GM12878 (cell line): Measurements from ENCODE around the gene PRKAG2. TPM values are rescaled to one million over a fixed set of nuclear protein-coding genes. Genes with fewer than 3 reads are reported as not detected.

ENCODE experiments used
- ATAC-seq: fragments of 200-7000 bp; cut with Tn5 transposase; 3 replicates; pipeline ENCODE4 v1.9.1; 2020; ENCODE audit warnings: mild to moderate bottlenecking, moderate library complexity
- BruUV-seq: library from RNA; stranded (reverse); fragments of 400-500 nt; replicated peaks from 2 replicates; lab custom pipeline; 2021; lab: Mats Ljungman, UMichigan
- CTCF ChIA-PET: fragments of 300-600 bp; sonication (Branson Sonifier 250); formaldehyde crosslinking; extraction: SDS; loops from one replicate; lab custom pipeline; 2021; ENCODE audit warnings: inconsistent platforms; lab: Yijun Ruan, JAX
- POLR2A ChIA-PET: fragments of 350-600 bp; formaldehyde crosslinking; extraction: SDS; loops from one replicate; lab custom pipeline; 2021; ENCODE audit warnings: inconsistent platforms; lab: Charles Lee
- RAD21 ChIA-PET: fragments of 300-600 bp; sonication (Branson Sonifier 250); formaldehyde crosslinking; loops from one replicate; lab custom pipeline; 2023; ENCODE audit warnings: antibody characterized with exemption; ENCODE audit not compliant: unreplicated experiment; lab: Charles Lee
- SMC1A ChIA-PET: fragments of 300-600 bp; sonication (Branson Sonifier 250); formaldehyde crosslinking; loops from one replicate; lab custom pipeline; 2023; ENCODE audit not compliant: unreplicated experiment, uncharacterized antibody; lab: Charles Lee
- DNase-seq: peaks from one replicate; pipeline ENCODE4 v3.0.0-alpha.2; 2011; ENCODE audit warnings: low read depth, low spot score
- FAIRE-seq: peaks from 3 replicates; lab custom pipeline; 2011; peaks lifted over from hg19 to GRCh38; lab: Jason Lieb, UNC
- H2AFZ ChIP-seq: 2 replicates; pipeline ENCODE4 v1.6.0; 2011; ENCODE audit warnings: low read depth, low read length, control low read depth; ENCODE audit not compliant: control insufficient read depth
- H3K27ac ChIP-seq: 2 replicates; pipeline ENCODE4 v1.5.1; 2011; ENCODE audit warnings: control low read depth; ENCODE audit not compliant: control insufficient read depth, insufficient read depth
- H3K27me3 ChIP-seq, 2 experiments: replicated peaks in 1 of 2; 2 replicates each; pipeline versions ENCODE4 v1.6.0 to v1.6.1; 2011; ENCODE audit warnings: low read length in 1 of 2; ENCODE audit not compliant: control insufficient read depth in 2 of 2, insufficient read depth in 2 of 2
- H3K36me3 ChIP-seq, 2 experiments: 2 replicates each; pipeline ENCODE4 v1.5.1; 2011; ENCODE audit warnings: low read length in 1 of 2; ENCODE audit not compliant: control insufficient read depth in 2 of 2, insufficient read depth in 2 of 2
- H3K4me1 ChIP-seq: 2 replicates; pipeline ENCODE4 v1.6.1; 2011; ENCODE audit warnings: mild to moderate bottlenecking, low read length, moderate library complexity, mixed read lengths; ENCODE audit not compliant: control insufficient read depth, insufficient read depth
- H3K4me2 ChIP-seq: 2 replicates; pipeline ENCODE4 v1.6.0; 2011; ENCODE audit warnings: control low read depth; ENCODE audit not compliant: control insufficient read depth, insufficient read depth
- H3K4me3 ChIP-seq: fragments of 200-600 bp; sonication (generic); 2 replicates; pipeline ENCODE4 v1.5.1; 2016
- H3K79me2 ChIP-seq: 2 replicates; pipeline ENCODE4 v1.6.0; 2011; ENCODE audit warnings: low read length; ENCODE audit not compliant: control insufficient read depth, insufficient read depth
- H3K9ac ChIP-seq: 2 replicates; pipeline ENCODE4 v1.8.0; 2011; ENCODE audit warnings: low read length, control low read depth, mixed read lengths; ENCODE audit not compliant: control insufficient read depth, insufficient read depth
- H3K9me3 ChIP-seq: replicated peaks from 3 replicates; pipeline ENCODE4 v1.5.1; 2011; ENCODE audit warnings: mild to moderate bottlenecking, low read length; ENCODE audit not compliant: control insufficient read depth, insufficient read depth
- H4K20me1 ChIP-seq: 2 replicates; pipeline ENCODE4 v1.6.0; 2011; ENCODE audit not compliant: control insufficient read depth, insufficient read depth
- BCL11A ChIP-seq: IDR thresholded peaks from 2 replicates; pipeline ENCODE4 v1.6.1; 2011; ENCODE audit warnings: low read depth, low read length
- BMI1 ChIP-seq: fragments of 450-650 bp; IDR thresholded peaks from 2 replicates; pipeline ENCODE4 v1.6.1; 2016; ENCODE audit warnings: mild to moderate bottlenecking, moderate library complexity, borderline replicate concordance
- FOXM1 ChIP-seq: IDR thresholded peaks from 2 replicates; pipeline ENCODE4 v1.6.1; 2012; ENCODE audit warnings: low read depth, mild to moderate bottlenecking, inconsistent platforms, low read length, moderate library complexity
- NBN ChIP-seq: fragments of 450-650 bp; IDR thresholded peaks from 2 replicates; pipeline ENCODE4 v1.6.1; 2016
- SP1 ChIP-seq: IDR thresholded peaks from one replicate; pipeline ENCODE4 v1.6.1; 2011; ENCODE audit warnings: low read depth, low read length
- STAT1 ChIP-seq: fragments of 450-650 bp; conservative IDR thresholded peaks from 2 replicates; pipeline ENCODE4 v1.6.1; 2014; ENCODE audit warnings: antibody characterized with exemption, mild to moderate bottlenecking
- WGBS: methylation state at CpG from one replicate; pipeline ENCODE4 v1.1.6; 2016; ENCODE audit warnings: low lambda C conversion rate; ENCODE audit not compliant: insufficient replicate concordance, insufficient coverage; ENCODE audit errors: missing lambda C conversion rate; 5-methylcytosine and 5-hydroxymethylcytosine counted together
- in situ Hi-C: fragments of 300-500 bp; cut with MboI; formaldehyde crosslinking; loops from 9 replicates; pipeline ENCODE4 v1.14.3; 2018; ENCODE audit warnings: mixed read lengths
- intact Hi-C: fragments of 100-400 bp; cut with micrococcal nuclease; formaldehyde crosslinking; loops from one replicate; pipeline ENCODE4 v1.14.2; 2022; ENCODE audit not compliant: unreplicated experiment
- polyA plus RNA-seq, 11 experiments: library from polyadenylated mRNA; depleted of rRNA in 4 of 11; unstranded in 6 of 11; stranded (reverse) in 5 of 11; fragments of >200 nt; fragmentation: Nextera tagmentation in 4 of 11; fragmentation: Illumina TruSeq in 1 of 11; extraction: Ambion mirVana in 4 of 11; extraction: Trizol in 1 of 11; gene quantifications; 1 replicate in 1 of 11; 2 replicates in 10 of 11; pipeline versions ENCODE4 v1.2.1 to v1.2.3, GENCODE V29; 2011 to 2016; ENCODE audit warnings: inconsistent platforms in 2 of 11, missing spikeins in 2 of 11, low read depth in 1 of 11
- total RNA-seq, 4 experiments: library from RNA; depleted of rRNA in 3 of 4; stranded (reverse); fragments of >200 nt in 3 of 4; fragmentation: Illumina TruSeq in 1 of 4; extraction: Trizol in 1 of 4; gene quantifications; 2 replicates each; pipeline versions ENCODE4 v1.2.1 to v1.2.3, GENCODE V29; 2013 to 2021
- TF ChIP-seq, protein P1 (sequence below): fragments of 450-650 bp; IDR thresholded peaks from 2 replicates; pipeline ENCODE4 v1.6.1; 2017; ENCODE audit warnings: antibody characterized with exemption, mild to moderate bottlenecking, moderate library complexity
- TF ChIP-seq, protein P2 (sequence below): fragments of 450-650 bp; IDR thresholded peaks from 2 replicates; pipeline ENCODE4 v1.6.1; 2018; ENCODE audit warnings: mild to moderate bottlenecking, low read depth, moderate library complexity; ENCODE audit not compliant: partially characterized antibody

Gene PRKAG2
- total and polyA plus RNA-seq, 10 of the 15 experiments (the other 5 are each of a cell fraction or from before 2014, with no cell fraction given) = 3.4 to 8.9 (median 6.8) TPM

DNA sequence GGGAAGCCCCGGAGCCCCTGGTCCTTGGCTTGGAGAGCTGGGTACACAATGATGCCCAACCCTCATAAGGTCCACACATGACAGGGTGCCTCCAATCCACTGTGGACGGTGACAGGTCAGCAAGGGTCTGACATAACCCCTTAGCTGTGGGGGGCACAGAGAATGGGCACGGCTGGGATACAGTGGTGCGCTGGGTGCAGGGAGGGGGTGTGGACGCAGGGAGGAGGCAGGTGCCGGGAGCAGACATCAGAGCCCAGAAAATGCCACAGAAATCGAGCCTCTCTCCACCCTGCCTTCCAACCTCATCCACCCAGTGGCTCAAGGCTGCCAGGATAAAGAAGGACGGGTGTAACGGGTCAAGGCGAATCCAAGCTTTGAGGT lies 179.4 kb downstream of the PRKAG2 start:
- in situ Hi-C loops (no loop called here), intact Hi-C loops (no loop called here)
- DNase-seq (no peak), FAIRE-seq (no peak), ATAC-seq (no peak)
- Histone ChIP-seq H2AFZ (no peak overlapping the region), H3K9ac (no peak overlapping the region), H3K27me3 (no peaks in the 10 kb centered on the region), H3K4me2 (no peak overlapping the region), H3K9me3 (no peaks in the 10 kb centered on the region), H3K4me3 (no peak overlapping the region), H3K27ac (no peak overlapping the region), H3K4me1 (no peaks in the 10 kb centered on the region), H3K79me2 (no peaks in the 10 kb centered on the region), H3K36me3 (no peaks in the 10 kb centered on the region), H4K20me1 (no peaks in the 10 kb centered on the region)
- ChIA-PET POLR2A (no interaction called here), CTCF (interaction anchor here (0.6 kb wide), 1 partner anchor 11 kb away, joined by 4 read pairs; no protein-coding TSS in a partner anchor), RAD21 (no interaction called here), SMC1A (no interaction called here)
- no TSS peak for BruUV-seq
- TF ChIP-seq, protein P1, sequence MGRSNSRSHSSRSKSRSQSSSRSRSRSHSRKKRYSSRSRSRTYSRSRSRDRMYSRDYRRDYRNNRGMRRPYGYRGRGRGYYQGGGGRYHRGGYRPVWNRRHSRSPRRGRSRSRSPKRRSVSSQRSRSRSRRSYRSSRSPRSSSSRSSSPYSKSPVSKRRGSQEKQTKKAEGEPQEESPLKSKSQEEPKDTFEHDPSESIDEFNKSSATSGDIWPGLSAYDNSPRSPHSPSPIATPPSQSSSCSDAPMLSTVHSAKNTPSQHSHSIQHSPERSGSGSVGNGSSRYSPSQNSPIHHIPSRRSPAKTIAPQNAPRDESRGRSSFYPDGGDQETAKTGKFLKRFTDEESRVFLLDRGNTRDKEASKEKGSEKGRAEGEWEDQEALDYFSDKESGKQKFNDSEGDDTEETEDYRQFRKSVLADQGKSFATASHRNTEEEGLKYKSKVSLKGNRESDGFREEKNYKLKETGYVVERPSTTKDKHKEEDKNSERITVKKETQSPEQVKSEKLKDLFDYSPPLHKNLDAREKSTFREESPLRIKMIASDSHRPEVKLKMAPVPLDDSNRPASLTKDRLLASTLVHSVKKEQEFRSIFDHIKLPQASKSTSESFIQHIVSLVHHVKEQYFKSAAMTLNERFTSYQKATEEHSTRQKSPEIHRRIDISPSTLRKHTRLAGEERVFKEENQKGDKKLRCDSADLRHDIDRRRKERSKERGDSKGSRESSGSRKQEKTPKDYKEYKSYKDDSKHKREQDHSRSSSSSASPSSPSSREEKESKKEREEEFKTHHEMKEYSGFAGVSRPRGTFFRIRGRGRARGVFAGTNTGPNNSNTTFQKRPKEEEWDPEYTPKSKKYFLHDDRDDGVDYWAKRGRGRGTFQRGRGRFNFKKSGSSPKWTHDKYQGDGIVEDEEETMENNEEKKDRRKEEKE = no peak
- TF ChIP-seq NBN (no peak), FOXM1 (no peak), SP1 (no peak), BCL11A (no peak), BMI1 (no peak), STAT1 (no peak)
- TF ChIP-seq, protein P2, sequence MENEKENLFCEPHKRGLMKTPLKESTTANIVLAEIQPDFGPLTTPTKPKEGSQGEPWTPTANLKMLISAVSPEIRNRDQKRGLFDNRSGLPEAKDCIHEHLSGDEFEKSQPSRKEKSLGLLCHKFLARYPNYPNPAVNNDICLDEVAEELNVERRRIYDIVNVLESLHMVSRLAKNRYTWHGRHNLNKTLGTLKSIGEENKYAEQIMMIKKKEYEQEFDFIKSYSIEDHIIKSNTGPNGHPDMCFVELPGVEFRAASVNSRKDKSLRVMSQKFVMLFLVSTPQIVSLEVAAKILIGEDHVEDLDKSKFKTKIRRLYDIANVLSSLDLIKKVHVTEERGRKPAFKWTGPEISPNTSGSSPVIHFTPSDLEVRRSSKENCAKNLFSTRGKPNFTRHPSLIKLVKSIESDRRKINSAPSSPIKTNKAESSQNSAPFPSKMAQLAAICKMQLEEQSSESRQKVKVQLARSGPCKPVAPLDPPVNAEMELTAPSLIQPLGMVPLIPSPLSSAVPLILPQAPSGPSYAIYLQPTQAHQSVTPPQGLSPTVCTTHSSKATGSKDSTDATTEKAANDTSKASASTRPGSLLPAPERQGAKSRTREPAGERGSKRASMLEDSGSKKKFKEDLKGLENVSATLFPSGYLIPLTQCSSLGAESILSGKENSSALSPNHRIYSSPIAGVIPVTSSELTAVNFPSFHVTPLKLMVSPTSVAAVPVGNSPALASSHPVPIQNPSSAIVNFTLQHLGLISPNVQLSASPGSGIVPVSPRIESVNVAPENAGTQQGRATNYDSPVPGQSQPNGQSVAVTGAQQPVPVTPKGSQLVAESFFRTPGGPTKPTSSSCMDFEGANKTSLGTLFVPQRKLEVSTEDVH = no peak
- 59% methylated on average over 10 of the region's 10 CpGs for WGBS
